Cortex of kidney (tissue), 1 donor: Measurements from ENCODE around the gene ACRV1.
"Not testable (repeated sequence)": the region's sequence is repeated elsewhere in the genome, so short reads cannot be mapped to it uniquely, and the experiment has no call there.

Experiments used
- DNase-seq: peaks from one replicate; lab custom pipeline; 2025; lab: John Stamatoyannopoulos, UW

Gene ACRV1, protein sequence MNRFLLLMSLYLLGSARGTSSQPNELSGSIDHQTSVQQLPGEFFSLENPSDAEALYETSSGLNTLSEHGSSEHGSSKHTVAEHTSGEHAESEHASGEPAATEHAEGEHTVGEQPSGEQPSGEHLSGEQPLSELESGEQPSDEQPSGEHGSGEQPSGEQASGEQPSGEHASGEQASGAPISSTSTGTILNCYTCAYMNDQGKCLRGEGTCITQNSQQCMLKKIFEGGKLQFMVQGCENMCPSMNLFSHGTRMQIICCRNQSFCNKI

DNA sequence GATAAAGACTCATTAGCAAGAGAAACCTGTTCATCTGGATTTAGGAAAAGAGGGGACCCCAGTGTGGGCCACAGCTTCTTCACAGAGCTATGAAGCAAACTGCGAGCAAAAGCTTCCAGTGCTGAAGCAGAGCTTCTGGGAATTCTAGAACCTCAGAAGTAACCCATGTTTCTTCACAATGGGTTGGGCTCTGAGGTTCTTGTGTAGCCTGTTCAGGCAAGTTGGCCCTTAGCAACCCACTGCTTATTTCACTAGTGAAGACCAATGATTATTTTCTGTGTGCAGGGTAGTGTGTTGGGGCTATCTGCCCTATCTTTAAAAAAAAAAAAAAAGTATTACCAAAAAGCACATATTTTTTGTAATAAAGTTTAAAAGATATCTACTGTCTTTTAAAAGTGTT lies at the start of gene ACRV1:
TSS of gene ACRV1 (minus strand) at position 101 of the 400 bp plus-strand sequence. CDS start at position 34, 67 bp downstream.
- DNase-seq, result no peak

DNA sequence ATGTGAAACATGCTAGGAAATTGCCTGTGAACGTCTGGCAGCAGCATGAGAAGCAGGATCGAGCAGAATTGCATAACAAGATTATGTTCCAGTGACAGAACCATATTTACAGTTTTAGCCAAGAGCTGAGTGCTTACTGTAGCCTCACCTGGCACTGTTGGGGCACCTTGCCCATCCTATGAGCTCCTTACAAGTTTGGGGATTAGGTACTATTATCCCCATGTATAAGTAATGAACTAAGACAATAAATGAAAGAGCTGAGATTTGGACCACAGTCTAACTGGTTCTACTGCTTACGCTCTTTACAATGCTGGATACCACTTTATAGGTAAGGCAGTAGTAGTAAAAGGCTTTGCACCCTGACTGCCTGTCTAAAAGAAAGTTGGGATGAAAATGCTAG lies 48.3 kb upstream of the ACRV1 start:
- DNase-seq, result no peak

DNA sequence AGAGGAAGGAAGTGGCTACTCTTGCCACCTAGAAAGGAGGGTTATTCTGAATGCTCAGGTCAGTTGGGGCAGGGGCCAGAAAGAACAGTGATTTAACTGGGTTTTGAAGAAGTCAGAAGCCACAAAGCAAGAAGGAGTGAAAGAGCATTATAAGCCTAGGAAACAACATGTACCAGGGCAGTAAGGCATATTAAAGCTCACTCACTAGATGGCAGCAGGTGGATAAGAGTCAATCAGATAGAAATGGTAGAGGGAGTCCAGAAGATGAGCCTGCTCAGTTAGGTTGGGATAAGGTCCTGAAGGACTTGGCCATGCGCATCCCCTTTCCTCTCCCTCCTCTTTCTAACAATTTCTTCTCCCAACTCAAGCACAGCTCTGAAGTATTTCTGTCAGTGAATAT lies 43.5 kb upstream of the ACRV1 start:
- DNase-seq, result no peak

DNA sequence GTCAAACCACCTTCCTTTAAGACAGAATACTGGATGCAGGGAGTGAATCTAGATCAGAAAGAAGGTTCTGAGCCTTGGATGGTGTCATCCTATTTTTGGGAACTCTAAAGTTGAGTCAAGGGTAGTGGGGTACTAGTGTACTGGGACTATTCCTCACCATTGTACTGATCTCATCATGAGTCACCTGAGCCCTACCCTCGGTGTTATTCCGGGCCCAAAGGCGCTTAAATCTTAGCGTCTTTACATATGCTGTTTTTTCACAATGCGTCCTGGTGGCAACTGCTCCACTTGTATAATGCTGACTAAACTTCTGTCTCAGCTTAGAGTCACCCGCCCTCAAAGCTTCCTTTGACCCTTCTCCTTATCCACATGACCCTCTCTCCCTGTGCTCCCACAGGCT lies 40.1 kb upstream of the ACRV1 start:
- DNase-seq, result no peak

DNA sequence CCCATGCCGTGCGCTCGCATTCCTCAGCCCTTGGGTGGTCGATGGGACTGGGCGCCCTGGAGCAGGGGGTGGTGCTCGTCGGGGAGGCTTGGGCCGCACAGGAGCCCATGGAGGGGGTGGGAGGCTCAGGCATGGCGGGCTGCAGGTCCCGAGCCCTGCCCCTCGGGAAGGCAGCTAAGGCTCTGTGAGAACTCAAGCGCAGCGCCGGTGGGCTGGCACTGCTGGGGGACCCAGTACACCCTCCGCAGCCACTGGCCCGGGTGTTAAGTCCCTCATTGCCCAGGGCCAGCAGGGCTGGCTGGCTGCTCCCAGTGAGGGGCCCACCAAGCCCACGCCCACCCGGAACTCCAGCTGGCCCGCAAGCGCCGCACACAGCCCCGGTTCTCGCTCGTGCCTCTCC lies 24.0 kb upstream of the ACRV1 start:
- DNase-seq, result not testable (repeated sequence)

DNA sequence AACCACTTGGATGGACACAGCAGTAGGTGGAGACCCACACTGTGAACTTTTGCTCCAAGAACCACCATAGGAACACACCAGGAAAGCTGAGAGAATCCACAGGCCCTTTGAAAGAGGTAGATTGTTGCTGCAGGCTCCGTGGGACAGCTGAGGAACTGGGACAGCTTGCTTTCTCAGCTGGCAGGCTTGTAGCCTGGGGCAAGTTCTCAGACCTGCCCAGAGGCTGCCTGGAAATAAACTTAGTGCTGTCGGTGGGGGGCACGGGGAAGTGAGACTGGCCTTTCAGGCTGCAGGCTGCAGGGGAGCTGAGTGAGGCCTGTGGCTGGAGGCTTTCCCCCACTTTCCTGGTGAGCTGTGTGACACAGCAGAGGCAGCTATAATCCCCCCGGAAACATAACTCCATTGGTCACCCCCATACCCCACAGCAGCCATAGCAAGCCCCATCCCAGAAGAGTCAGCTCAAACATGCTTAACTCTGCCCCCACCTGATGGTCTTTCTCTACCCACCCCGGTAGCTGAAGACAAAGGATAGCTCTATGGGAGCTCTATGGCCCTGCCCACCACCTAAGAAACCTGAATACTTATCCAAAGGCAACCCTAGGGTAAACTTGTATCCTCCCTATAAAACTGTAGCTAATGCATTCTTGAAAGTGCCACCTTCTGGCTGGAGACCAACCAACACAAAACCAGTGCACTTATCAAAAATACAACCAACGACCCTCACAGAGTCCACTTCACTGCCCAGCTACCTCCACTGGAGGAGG lies 21.4 kb upstream of the ACRV1 start:
- DNase-seq, result no peak

DNA sequence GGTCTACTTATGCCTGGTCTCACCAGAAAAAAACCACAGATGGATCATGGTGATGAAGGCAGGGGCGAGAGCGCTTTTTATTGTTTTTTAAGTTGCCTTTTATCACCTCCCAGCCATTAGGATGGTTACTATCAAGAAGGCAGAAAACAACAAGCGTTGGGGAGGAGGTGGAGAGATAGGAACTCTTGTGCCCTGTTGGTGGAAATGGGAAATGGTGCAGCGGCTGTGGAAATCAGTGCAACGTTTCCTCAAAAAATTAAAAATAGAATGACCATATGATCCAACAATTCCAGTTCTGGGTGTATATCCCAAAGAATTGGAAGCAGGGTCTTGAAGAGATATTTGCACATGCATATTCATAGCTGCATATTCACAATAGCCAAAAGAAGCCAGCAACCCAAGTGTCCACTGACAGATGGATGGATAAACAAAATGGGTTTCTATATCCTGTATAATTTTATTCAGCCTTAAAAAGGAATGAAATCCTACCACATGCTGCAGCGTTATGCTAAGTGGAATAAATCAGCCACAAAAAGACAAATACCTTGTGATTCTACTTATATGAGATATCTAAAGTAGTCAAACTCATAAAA lies 20.5 kb upstream of the ACRV1 start:
- no peak for DNase-seq

DNA sequence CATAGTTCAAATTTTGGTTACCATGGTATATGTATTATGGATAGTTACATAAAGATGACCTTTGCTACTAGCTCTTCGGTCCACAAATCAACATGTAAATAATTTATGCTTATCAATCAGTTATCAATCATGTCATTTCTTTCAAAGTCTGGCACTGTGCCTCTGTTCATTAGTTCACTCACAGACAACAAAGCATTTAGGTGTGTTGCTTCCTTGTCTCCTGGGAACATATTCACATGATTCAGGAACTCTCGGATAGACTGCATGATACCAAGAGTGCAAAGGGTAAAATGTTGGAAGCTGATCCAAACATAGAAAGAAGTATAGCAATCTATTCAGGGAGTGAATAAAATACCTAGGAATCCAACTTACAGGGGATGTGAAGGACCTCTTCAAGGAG lies 14.3 kb upstream of the ACRV1 start:
- DNase-seq, result no peak

DNA sequence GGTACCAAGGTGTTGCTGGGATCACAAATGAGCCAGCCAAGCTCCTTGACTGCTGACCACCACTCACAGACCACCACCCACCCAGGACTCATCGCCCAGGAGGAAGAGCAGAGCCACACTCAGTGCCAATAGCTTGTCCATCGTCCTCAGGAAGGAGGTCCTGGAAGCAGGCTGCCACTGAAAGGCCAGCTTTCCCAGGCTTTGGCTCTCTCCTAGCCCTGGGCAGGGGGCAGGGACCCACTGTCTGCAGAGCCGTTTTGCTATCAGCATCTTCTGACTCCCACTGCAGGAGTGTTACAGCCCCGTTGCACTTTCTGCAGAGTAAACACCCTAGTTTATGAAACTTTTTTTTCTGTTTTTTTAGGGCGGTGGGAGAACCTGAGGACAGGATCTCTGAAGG lies 12.2 kb upstream of the ACRV1 start:
- DNase-seq, result no peak

DNA sequence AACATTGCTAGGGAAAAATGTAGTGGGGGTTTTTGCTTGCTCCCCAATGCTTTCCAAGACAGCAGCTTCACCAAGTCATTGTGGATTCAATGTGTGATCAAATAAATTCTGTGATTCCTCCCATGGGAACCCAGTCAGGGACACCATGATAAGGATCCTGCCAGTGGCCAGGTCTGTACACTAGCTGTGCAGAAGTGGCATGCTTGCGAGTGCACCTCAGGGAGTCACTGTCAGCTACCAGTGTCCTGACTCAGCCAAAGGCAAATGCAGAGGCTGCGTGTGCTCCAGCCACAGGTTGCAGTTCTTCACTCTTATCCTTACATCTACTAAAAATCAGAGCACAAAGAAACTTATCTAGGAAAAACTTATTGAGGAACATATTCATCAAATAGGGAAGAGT lies 9.4 kb upstream of the ACRV1 start:
- no peak for DNase-seq

DNA sequence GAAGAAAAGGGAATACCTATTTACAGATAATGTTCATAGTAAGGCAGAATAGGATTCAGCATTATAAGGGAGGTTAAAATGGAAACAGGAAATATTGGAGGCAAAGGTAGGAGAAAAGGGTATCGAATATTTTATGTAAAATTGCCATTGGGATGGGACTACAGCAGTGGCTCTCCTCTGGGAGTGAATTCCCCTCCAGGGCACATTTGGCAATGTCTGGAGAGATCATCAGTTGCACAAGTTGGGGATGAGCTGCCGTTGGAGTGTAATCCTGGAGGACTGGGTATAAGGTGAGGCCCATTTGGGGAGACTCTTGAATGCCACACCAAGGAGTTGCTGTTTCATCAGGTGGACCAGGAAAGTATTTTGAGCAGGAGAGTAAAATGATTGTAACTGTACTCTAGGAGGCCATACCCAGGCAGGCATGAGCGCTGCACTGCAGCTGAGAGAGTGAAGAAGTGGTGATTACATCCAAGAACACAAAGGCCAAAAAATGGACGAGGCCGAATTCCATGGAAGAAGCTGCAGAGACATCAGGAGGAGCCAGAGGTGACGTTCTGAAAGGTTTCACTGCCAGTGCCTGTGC lies 8.7 kb upstream of the ACRV1 start:
- no peak for DNase-seq

DNA sequence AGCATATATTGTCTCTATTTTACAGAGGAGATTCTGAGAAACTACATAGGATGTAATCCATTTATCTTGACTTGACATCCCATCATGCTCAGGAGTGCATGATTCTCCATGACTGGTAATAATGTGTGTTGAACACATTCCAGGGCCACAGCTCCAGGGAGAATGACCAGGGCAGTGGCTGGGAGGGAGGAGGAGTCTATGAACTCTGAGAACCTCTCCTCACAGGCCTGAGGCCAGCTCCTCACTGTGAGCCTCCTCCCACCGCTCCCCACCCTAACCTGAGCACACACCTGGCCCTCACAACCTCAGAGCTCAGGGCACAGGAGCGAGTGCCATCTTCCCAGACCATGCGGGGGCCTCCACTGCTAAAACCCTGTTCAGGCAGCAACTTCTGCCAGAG lies 8.0 kb upstream of the ACRV1 start:
- DNase-seq, result no peak

DNA sequence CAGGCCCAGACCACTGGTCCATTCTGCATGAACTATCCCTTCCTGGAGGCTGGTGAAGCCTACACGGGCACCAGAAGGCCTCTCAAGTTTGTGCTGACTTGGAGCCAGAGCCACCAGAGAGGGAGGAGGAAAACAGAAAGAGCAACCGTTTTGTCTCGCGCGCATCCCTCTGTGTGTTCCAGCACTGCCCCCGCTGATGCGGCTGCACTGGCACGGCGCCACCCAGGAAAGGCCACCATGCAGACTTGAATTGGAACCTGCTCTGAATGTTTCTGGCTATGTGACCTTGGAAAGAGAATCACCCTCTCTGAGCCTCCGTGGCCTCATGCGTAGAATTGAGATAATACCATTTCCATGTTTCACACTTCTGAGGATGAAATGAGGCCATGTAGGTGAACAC lies 7.4 kb upstream of the ACRV1 start:
- no peak for DNase-seq

DNA sequence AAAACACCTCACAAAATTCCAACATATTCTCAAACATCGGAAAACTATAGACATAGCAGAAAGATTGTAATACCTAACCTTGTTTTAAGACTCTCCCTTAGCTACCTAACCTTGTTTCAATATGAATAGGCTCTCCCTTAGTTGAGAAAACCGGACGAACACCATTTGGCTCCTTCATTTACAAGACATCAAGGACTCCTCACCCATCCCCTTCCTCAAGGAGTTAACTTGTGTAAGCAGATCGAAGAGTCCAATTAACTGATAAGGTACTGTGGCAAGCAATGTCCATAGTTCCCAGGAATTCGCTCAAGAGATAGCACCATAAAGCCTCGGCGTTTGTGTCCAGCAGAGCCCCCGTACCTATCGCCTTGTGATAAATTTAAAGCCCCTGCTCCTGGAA lies 4.6 kb upstream of the ACRV1 start:
- DNase-seq, result no peak

DNA sequence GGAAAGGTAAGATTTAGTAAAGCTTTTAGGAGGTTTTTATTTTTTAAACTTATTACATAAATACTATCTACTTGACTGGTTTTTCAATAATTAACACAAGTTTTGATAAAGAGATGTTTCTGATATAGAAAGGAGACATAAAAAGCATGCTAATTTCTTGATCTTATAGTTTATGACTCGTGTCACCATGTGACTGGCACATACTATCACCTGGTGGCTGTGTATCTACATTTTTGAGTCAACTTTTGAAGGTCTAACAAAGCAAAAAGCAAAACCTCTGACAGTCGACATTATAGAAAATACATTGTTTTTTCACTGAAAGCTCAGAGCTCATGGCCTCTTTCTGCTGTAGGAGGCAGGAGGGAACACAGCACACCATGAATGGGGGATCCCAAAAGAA lies 810 bp downstream of the ACRV1 start:
- DNase-seq, result no peak

DNA sequence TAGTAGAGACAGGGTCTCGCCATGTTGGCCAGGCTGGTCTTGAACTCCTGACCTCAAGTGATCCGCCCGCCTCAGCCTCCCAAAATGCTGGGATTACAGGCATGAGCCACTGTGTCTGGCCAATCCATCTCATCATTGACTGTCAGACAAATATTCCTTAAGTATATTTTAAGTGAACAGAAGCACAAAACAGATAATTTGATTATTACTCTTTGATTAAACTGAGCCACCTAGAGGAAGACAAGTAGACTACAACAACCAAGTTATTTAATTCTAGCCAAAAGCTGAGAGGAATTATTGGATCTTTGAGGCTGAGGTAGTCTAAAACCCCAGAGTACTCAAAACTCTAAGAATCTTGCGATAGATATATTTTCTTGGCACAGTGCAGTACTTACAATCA lies 1.2 kb downstream of the ACRV1 start:
- no peak for DNase-seq

DNA sequence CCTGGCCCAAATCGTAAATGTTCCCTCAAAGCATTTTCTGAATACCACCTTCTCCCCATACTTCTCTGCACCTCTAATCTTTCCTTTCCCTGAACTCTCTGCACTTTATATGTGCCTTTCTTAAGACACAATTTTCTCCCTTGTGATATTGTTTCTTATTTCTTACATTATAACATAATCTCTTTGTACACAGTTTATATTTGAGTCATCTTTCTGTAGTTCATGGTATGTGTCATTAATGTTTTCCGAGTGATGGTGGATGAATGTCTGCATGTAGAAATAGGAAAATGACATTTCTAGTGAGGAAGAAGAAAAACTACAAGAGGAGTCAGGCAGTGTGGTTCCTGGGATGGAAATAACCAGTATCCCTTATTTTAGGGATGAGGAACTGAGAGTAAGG lies 5.5 kb downstream of the ACRV1 start:
- no peak for DNase-seq

DNA sequence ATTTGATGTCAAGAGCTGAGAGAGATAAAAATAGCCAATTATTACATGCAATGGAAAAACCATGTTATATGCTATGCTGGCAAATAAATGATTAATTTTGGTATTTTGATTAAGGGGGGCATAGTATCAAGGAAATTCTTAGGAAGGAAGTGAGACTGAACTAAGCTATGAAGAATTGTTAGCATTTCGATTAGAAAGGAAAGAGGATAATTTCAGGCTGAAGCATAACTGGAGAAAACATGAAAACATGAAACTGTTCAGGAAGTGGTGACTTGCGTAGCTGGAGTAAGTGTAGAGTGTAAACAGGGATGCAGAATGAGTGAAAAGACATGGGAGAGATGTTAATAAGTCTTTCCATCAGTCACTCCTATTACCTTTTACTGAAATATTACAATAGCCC lies 6.4 kb downstream of the ACRV1 start:
- no peak for DNase-seq

DNA sequence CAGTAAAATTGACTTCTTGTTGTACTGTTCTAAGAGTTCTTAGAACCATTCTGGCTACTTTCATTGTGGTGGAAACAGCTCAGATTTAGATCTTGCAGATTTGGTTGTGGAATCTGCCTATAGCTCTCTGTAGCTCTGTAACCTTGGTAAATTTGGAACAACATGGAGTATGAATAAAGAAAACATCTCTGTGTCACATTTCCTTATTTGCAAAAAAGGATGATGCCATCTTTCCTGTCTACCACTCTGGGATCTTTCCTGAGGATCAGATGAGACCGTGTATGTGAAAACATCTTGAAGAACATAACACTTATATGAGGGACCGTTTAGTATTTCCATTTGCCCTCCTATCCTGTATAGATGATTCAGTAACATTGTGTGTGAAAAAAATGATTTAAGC lies 9.1 kb downstream of the ACRV1 start:
- no peak for DNase-seq

DNA sequence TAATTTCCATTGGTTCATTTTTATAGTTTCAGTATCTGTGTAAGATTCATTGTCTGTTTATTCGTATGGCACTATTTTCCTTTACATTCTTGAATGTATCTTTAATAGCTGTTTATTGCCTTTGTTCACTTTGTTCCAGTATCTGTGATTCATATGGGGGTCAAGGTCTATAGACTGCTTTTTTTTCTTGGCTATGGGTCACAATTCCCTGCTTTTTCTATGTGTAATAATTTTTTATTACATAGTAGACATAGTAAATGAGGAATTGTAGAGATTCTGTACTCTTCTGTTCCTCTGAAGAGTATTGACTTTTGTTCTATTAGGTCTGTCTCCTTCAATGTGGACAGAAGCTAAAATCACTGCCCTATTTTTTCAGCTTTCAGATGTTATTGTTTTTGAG lies 10.5 kb downstream of the ACRV1 start:
- no peak for DNase-seq

DNA sequence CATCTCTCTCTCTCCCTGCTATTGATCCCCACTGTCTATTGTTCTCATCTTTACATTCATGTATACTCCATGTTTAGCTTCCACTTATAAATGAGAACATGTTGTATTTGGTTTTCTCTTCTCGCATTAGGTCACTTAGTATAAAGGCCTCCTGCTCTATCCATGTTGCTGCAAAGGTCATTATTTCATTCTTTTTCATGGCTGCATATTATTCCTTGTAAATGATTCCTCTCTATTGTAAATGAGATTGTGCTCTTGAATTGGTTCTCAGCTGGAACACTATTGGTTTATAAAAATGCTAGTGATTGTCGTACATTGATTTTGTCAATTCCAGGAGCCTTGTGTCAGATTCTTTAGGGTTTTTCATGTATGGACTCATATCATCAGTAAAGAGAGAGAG lies 13.5 kb downstream of the ACRV1 start:
- DNase-seq, result no peak

DNA sequence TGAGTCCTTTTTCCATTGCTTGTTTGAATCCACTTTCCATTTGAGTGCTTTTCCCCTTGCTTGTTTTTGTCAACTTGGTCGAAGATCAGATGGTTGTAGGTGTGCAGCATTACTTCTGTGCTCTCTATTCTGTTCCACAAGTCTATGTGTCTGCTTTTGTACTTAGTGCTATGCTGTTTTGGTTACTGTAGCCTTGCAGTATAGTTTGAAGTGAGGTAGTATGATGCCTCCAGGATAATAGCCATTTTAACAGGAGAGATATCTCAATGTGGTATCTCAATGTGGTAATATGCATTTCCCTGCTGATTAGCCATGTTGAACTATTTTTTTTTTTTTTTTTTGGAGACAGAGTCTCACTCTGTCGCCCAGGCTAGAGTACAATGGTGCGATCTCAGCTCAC lies 16.7 kb downstream of the ACRV1 start:
- no peak for DNase-seq

DNA sequence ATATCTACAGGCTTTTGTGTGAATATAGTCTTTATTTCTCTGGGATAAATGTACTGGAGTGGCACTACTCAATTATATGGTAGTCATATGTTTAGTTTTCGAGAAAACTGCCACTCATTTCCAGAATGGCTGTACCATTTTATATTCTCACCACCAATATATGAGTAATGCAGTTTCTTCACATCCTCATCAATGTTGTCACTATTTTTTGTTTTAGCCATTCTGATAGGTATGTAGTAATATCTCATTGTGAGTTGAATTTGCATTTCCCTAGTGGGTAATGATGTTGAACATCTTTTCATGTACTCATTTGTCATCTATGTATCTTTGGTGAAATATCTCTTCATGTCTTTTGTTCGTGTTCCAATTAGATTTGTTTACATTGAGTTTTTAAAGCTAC lies 18.0 kb downstream of the ACRV1 start:
- DNase-seq, result no peak
